Keratinocyte (primary cell): ENCODE measurements around the gene FANCB. TPM values are rescaled to one million over a fixed set of nuclear protein-coding genes. Genes with fewer than 3 reads are reported as not detected.

Source experiments
- DNase-seq: peaks from one replicate; pipeline ENCODE4 v3.0.0-alpha.2; 2011; ENCODE audit warnings: low read depth, missing footprints, low spot score
- FAIRE-seq: peaks from 2 replicates; lab custom pipeline; 2011; peaks lifted over from hg19 to GRCh38; lab: Jason Lieb, UNC
- H2AFZ ChIP-seq: 2 replicates; pipeline ENCODE4 v1.6.0; 2012; ENCODE audit warnings: low read length, control low read depth, inconsistent platforms; ENCODE audit not compliant: control insufficient read depth
- H3K27ac ChIP-seq: 2 replicates; pipeline ENCODE4 v1.5.1; 2011; ENCODE audit warnings: low read length; ENCODE audit not compliant: control insufficient read depth, insufficient read depth
- H3K27me3 ChIP-seq: 3 replicates; pipeline ENCODE4 v1.6.0; 2011; ENCODE audit warnings: low read length; ENCODE audit not compliant: control insufficient read depth, insufficient read depth; ENCODE audit errors: extremely low read depth
- H3K36me3 ChIP-seq, 2 experiments: 2 replicates in 1 of 2; 3 replicates in 1 of 2; pipeline ENCODE4 v1.5.1; 2011; ENCODE audit warnings: low read length in 2 of 2, mild to moderate bottlenecking in 1 of 2; ENCODE audit not compliant: control insufficient read depth in 2 of 2, insufficient read depth in 2 of 2; ENCODE audit errors: extremely low read depth in 1 of 2
- H3K4me1 ChIP-seq: 3 replicates; pipeline ENCODE4 v1.5.1; 2011; ENCODE audit warnings: low read length; ENCODE audit not compliant: control insufficient read depth, insufficient read depth; ENCODE audit errors: extremely low read depth
- H3K4me2 ChIP-seq: 3 replicates; pipeline ENCODE4 v1.6.0; 2011; ENCODE audit warnings: low read depth, low read length; ENCODE audit not compliant: control insufficient read depth, insufficient read depth; ENCODE audit errors: extremely low read depth
- H3K4me3 ChIP-seq, 3 experiments: fragments of 200-600 bp in 1 of 3; sonication (generic) in 1 of 3; 2 replicates in 2 of 3; 3 replicates in 1 of 3; pipeline ENCODE4 v1.5.1; 2011 to 2016; ENCODE audit warnings: low read length in 3 of 3, mild to moderate bottlenecking in 3 of 3, control low read depth in 2 of 3, inconsistent platforms in 1 of 3, low read depth in 1 of 3, mixed read lengths in 1 of 3, mixed run types in 1 of 3, moderate library complexity in 1 of 3; ENCODE audit not compliant: control insufficient read depth in 2 of 3, insufficient read depth in 2 of 3; ENCODE audit errors: extremely low read depth in 1 of 3
- H3K79me2 ChIP-seq: 2 replicates; pipeline ENCODE4 v1.6.0; 2012; ENCODE audit warnings: low read length; ENCODE audit not compliant: control insufficient read depth, insufficient read depth
- H3K9ac ChIP-seq: 3 replicates; pipeline ENCODE4 v1.6.0; 2011; ENCODE audit warnings: low read length; ENCODE audit not compliant: control insufficient read depth, insufficient read depth; ENCODE audit errors: extremely low read depth
- H3K9me1 ChIP-seq: 3 replicates; pipeline ENCODE4 v1.6.0; 2011; ENCODE audit warnings: low read length; ENCODE audit not compliant: control insufficient read depth, insufficient read depth; ENCODE audit errors: extremely low read depth
- H3K9me3 ChIP-seq: 2 replicates; pipeline ENCODE4 v1.5.1; 2012; ENCODE audit warnings: low read depth, low read length; ENCODE audit not compliant: control insufficient read depth
- H4K20me1 ChIP-seq: 3 replicates; pipeline ENCODE4 v1.6.0; 2011; ENCODE audit warnings: low read length; ENCODE audit not compliant: control insufficient read depth, insufficient read depth; ENCODE audit errors: extremely low read depth
- CTCF ChIP-seq, 3 experiments: IDR thresholded peaks in 1 of 3; conservative IDR thresholded peaks in 1 of 3; optimal IDR thresholded peaks in 1 of 3; 2 replicates in 2 of 3; 3 replicates in 1 of 3; pipeline versions ENCODE3 to v1.5.1; 2011; ENCODE audit warnings: low read length in 3 of 3, mild to moderate bottlenecking in 3 of 3, moderate library complexity in 2 of 3, control low read depth in 1 of 3, inconsistent platforms in 1 of 3; ENCODE audit not compliant: insufficient read depth in 2 of 3; ENCODE audit errors: extremely low read depth in 1 of 3
- EZH2 ChIP-seq: IDR thresholded peaks from one replicate; pipeline ENCODE4 v1.6.1; 2012; ENCODE audit warnings: inconsistent platforms, mild to moderate bottlenecking, low read length, moderate library complexity
- dilution Hi-C: fragments of 300-500 bp; cut with MboI; formaldehyde crosslinking; loops from one replicate; pipeline ENCODE4 v1.7.0; 2020; ENCODE audit warnings: low sequenced_read_pairs; ENCODE audit not compliant: extremely low pct_ligation_motif_present
- polyA plus RNA-seq, 5 experiments: library from polyadenylated mRNA; depleted of rRNA in 3 of 5; stranded (reverse) in 3 of 5; stranded (forward) in 1 of 5; unstranded in 1 of 5; fragments of >200 nt; gene quantifications; 1 replicate in 1 of 5; 2 replicates in 3 of 5; 3 replicates in 1 of 5; pipeline versions ENCODE4 v1.2.1 to v1.2.3, GENCODE V29; 2011 to 2012; ENCODE audit warnings: missing spikeins in 2 of 5, low read depth in 1 of 5, low replicate concordance in 1 of 5

The FANCB gene
- polyA plus RNA-seq, 1 donor (not counting 4 experiments of a cell fraction or from before 2014, with no cell fraction given), result 3.9 TPM

DNA sequence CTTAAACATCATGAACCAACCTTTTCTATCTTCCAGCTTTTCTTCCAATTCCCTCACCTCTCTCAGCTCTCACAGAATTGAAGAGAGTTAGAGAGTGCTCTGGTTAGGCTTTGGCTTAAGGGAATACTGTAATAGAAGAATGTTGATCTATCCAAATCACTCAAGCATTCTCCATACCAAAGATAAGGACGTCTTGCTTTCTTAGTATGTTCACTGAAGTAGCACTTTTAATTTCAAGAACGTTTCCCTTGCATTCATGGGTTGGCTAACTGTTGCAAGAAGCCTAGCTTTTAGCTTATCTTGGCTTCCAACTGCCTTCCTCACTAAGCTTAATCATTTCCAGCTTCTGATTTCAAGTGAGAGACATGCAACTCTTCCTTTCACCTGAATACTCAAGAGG lies 43.2 kb downstream of the FANCB start:
- DNase-seq (no peak), FAIRE-seq (no peak)
- no peak overlapping the region for H3K9ac ChIP-seq
- H3K36me3 ChIP-seq, result no peaks in the 10 kb centered on the region
- H3K4me3 ChIP-seq, result no peak overlapping the region
- H4K20me1 ChIP-seq, result no peaks in the 10 kb centered on the region
- no peaks in the 10 kb centered on the region for H3K9me3 ChIP-seq
- TF ChIP-seq CTCF (optimal IDR thresholded peaks at IDR 0.05 in 1 of 3, IDR thresholded peaks at IDR 0.05 in 1 of 3, conservative IDR thresholded peaks at IDR 0.05 in 1 of 3; ENCODE audit: extremely low read depth in 1 of 3, insufficient read depth in 2 of 3, low read length in 3 of 3) (no peak), EZH2 (no peak)
- no peaks in the 10 kb centered on the region for H3K27me3 ChIP-seq
- no peaks in the 10 kb centered on the region for H3K9me1 ChIP-seq
- H3K79me2 ChIP-seq, result no peaks in the 10 kb centered on the region
- dilution Hi-C loops, result no loop called here
- H3K4me2 ChIP-seq, result no peak overlapping the region
- no peak overlapping the region for H2AFZ ChIP-seq
- H3K27ac ChIP-seq, result no peak overlapping the region
- H3K4me1 ChIP-seq, result no peaks in the 10 kb centered on the region

DNA sequence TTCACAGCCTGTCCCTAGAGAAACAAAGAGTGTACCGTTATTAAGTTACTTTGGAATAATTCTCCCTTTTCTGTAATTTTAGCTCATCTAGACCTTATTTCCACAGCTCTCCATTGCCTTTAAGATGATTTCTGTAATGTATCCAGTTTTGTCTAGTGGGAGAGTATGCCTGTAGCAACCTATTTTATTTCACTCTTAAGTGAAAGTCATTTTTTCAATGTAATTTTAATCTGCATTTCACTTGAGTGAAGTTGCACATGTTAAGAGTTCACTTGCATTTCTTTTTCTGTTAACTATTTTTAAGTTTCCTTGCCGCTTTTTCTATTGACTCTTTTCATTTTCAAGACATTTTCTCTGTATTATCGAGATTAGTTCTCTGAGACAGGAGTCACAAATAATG lies 46.5 kb downstream of the FANCB start:
- no peak overlapping the region for H3K4me3 ChIP-seq
- no peaks in the 10 kb centered on the region for H3K27me3 ChIP-seq
- no peak for DNase-seq
- no peak overlapping the region for H3K9ac ChIP-seq
- H3K9me3 ChIP-seq, result no peaks in the 10 kb centered on the region
- no peaks in the 10 kb centered on the region for H3K79me2 ChIP-seq
- no peaks in the 10 kb centered on the region for H3K36me3 ChIP-seq
- no peaks in the 10 kb centered on the region for H4K20me1 ChIP-seq
- dilution Hi-C loops, result no loop called here
- no peak overlapping the region for H3K27ac ChIP-seq
- no peak for FAIRE-seq
- no peaks in the 10 kb centered on the region for H3K4me1 ChIP-seq
- H2AFZ ChIP-seq, result no peak overlapping the region
- TF ChIP-seq CTCF (optimal IDR thresholded peaks at IDR 0.05 in 1 of 3, IDR thresholded peaks at IDR 0.05 in 1 of 3, conservative IDR thresholded peaks at IDR 0.05 in 1 of 3; ENCODE audit: extremely low read depth in 1 of 3, insufficient read depth in 2 of 3, low read length in 3 of 3) (no peak), EZH2 (no peak)
- no peak overlapping the region for H3K4me2 ChIP-seq
- no peaks in the 10 kb centered on the region for H3K9me1 ChIP-seq
